ENCODE results near the gene AFF3. TPM values are rescaled to one million over a fixed set of nuclear protein-coding genes. Genes with fewer than 3 reads are reported as not detected.

AFF3 gene
- total and polyA plus RNA-seq, 12 donors, result 1.1 to 7.5 (median 3.9) TPM

DNA sequence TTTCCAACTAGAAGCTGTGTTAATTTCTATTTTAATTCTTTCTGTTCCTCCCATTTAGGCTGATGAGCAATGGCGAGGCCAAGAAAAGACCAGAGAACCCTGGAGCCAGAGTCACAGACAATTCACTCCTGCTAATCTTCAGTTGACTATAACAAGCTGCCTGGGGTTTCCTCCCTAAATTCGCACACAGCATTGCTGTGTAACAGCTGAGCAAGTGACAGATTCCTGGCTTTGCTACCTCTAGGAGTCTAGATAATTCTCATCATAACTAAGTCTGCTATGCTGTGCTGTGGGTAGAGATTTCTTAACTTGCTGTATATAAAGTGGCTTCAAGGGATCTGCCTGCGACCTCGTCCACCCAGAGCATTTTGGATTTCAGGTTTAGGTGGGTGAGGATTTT is 521.3 kb downstream of the AFF3 start:
- DNase-seq, result no peak
- 93 to 99% (median 93%) methylated on average over 4 of the region's 4 CpGs for whole genome bisulfite sequencing, 4 donors
- intact Hi-C loops (cut with DNase I), result no loop called here
- Histone ChIP-seq H3K4me3 (no peak overlapping the region), H3K27me3 (no peaks in the 10 kb centered on the region), H3K27ac (no peak overlapping the region), H3K4me1 (replicated peaks in 1 of 2) (peaks cover 0 to 4% of the 10 kb centered on the region in 2 donors), H3K9me3 (replicated peaks in 1 of 3) (no peaks in the 10 kb centered on the region), H3K36me3 (replicated peaks in 1 of 2) (no peaks in the 10 kb centered on the region)
- TF ChIP-seq POLR2A (IDR thresholded peaks at IDR 0.05), result no peak

DNA sequence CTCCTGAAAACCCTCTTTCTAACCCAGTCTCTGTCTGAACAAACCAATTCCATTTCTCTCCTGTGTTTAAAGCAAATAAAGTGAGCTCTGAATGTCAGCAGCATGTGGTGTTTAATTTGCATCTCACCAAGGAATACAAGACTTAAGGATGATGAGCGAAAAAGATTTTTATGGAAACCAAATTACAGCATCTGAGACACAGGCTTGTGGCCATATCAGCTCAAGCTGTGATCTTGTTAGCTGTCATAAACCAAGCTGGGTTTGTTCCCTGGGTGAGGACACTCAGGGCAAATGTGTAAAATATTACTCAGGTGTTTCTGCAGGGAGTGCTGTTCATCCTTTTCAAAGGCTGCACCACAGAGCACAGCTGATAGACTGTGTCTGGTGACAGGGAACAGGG is 523.2 kb downstream of the AFF3 start:
- 80 to 96% (median 94%) methylated on average over 1 of the region's 1 CpG for WGBS, 4 donors
- no peaks in the 10 kb centered on the region for H3K9me3 ChIP-seq (replicated peaks in 1 of 3)
- no peaks in the 10 kb centered on the region for H3K27me3 ChIP-seq
- intact Hi-C loops (cut with DNase I), result no loop called here
- no peak for TF ChIP-seq POLR2A (IDR thresholded peaks at IDR 0.05)
- H3K36me3 ChIP-seq (replicated peaks in 1 of 2), result no peaks in the 10 kb centered on the region
- H3K4me1 ChIP-seq (replicated peaks in 1 of 2), result no peaks in the 10 kb centered on the region
- no peak for DNase-seq
- no peak overlapping the region for H3K4me3 ChIP-seq
- no peak overlapping the region for H3K27ac ChIP-seq

DNA sequence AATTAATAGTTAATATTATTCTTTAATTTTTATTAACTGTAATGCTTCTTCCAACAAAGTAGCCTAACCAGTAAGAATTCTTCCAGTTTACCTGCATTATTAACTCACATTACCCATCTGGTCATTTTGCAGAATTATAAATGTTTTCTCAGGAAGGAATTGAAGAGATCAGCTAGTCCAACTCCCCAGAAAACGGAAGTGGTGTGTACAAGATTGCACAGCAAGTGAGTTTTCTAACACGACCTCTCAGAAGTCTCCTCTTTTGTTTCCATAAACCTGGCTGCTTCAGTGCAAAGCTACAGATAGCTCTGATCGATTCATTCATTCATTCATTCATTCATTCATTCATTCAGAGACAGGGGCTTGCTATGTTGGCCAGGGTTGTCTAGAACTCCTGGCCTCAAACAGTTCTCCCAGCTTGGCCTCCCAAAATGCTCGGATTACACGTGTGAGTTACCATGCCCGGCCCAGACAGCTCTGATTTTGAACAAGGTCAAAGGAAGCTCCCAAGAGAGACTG is 523.8 kb downstream of the AFF3 start:
- TF ChIP-seq POLR2A (IDR thresholded peaks at IDR 0.05), result no peak
- TF ChIP-seq, protein P1, sequence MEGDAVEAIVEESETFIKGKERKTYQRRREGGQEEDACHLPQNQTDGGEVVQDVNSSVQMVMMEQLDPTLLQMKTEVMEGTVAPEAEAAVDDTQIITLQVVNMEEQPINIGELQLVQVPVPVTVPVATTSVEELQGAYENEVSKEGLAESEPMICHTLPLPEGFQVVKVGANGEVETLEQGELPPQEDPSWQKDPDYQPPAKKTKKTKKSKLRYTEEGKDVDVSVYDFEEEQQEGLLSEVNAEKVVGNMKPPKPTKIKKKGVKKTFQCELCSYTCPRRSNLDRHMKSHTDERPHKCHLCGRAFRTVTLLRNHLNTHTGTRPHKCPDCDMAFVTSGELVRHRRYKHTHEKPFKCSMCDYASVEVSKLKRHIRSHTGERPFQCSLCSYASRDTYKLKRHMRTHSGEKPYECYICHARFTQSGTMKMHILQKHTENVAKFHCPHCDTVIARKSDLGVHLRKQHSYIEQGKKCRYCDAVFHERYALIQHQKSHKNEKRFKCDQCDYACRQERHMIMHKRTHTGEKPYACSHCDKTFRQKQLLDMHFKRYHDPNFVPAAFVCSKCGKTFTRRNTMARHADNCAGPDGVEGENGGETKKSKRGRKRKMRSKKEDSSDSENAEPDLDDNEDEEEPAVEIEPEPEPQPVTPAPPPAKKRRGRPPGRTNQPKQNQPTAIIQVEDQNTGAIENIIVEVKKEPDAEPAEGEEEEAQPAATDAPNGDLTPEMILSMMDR (IDR thresholded peaks at IDR 0.05), result no peak
- no peaks in the 10 kb centered on the region for H3K36me3 ChIP-seq (replicated peaks in 1 of 2)
- intact Hi-C loops (cut with DNase I), result no loop called here
- H3K9me3 ChIP-seq (replicated peaks in 1 of 3), result no peaks in the 10 kb centered on the region
- H3K27me3 ChIP-seq, result no peaks in the 10 kb centered on the region
- 61 to 70% (median 62%) methylated on average over 6 of the region's 6 CpGs for WGBS, 4 donors
- H3K4me1 ChIP-seq (replicated peaks in 1 of 2), result no peaks in the 10 kb centered on the region
- H3K4me3 ChIP-seq, result no peak overlapping the region
- DNase-seq, result no peak
- H3K27ac ChIP-seq, result no peak overlapping the region

DNA sequence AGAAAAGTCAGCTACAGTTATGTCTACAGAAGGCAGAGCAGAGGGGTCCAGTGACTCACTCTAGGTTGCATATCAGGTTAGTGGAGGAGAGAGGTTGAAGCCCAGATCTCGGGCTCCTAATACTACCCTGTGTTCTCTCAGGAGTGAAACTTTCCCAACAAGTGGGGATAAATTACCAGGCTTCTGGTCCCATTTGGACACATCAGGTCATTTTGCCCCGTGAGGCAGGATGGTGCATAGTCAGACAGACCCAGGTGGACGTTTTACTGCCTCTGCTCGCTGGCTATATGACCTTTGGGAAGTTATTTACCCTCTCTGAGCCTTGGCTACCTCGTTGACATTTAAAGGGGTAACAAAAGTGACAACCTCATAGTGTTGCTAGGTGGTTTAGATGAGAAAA is 524.6 kb downstream of the AFF3 start:
- 71 to 85% (median 78%) methylated on average over 5 of the region's 5 CpGs for WGBS, 4 donors
- Histone ChIP-seq H3K9me3 (replicated peaks in 1 of 3) (no peaks in the 10 kb centered on the region), H3K4me3 (no peak overlapping the region), H3K27me3 (no peaks in the 10 kb centered on the region), H3K27ac (no peak overlapping the region), H3K36me3 (replicated peaks in 1 of 2) (no peaks in the 10 kb centered on the region), H3K4me1 (replicated peaks in 1 of 2) (no peaks in the 10 kb centered on the region)
- DNase-seq, result no peak
- intact Hi-C loops (cut with DNase I), result no loop called here
- TF ChIP-seq, protein P1 (IDR thresholded peaks at IDR 0.05), result no peak
- no peak for TF ChIP-seq POLR2A (IDR thresholded peaks at IDR 0.05)

DNA sequence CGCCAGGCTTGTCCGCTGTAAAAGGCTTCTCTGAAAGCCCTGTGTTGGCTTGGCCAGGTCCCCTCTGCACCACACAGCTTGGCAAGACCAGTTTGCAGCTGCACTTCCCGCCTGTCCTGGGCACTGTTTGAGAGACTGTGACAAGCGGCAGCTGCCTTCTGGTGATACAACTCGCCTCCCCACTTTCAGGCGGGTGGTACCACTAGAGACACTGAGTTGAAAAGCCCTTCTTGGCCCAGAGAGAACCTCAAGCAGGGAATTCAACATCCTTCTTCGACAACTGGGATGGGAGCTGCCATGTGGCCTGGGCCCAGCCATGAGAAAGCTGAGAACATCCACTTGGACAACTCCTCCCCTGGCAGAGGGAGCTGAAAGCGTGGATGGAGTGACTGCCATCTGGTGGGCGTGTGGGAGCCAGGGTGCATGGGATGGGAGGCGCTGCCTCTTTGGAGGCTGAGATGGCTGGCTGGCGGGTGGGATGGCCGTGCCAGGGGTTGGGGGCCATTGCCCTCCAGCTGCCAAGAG is 527.1 kb downstream of the AFF3 start:
- TF ChIP-seq POLR2A (IDR thresholded peaks at IDR 0.05), result no peak
- TF ChIP-seq, protein P1 (IDR thresholded peaks at IDR 0.05), result no peak
- no peaks in the 10 kb centered on the region for H3K36me3 ChIP-seq (replicated peaks in 1 of 2)
- no peaks in the 10 kb centered on the region for H3K27me3 ChIP-seq
- no peaks in the 10 kb centered on the region for H3K9me3 ChIP-seq (replicated peaks in 1 of 3)
- no peak for DNase-seq
- no peaks in the 10 kb centered on the region for H3K4me1 ChIP-seq (replicated peaks in 1 of 2)
- 90 to 98% (median 95%) methylated on average over 9 to 12 of the region's 12 CpGs for WGBS, 4 donors
- intact Hi-C loops (cut with DNase I), result no loop called here
- H3K4me3 ChIP-seq, result no peak overlapping the region
- no peak overlapping the region for H3K27ac ChIP-seq
